Neuronal stem cell (in vitro differentiated cells): ENCODE data around the gene NLRP5.
"Not testable (repeated sequence)": the region's sequence is repeated elsewhere in the genome, so short reads cannot be mapped to it uniquely, and the experiment has no call there.

Experiments
- DNase-seq: peaks from one replicate; pipeline ENCODE4 v3.0.0-alpha.2; 2013; ENCODE audit warnings: low spot score
- H2AFZ ChIP-seq: one replicate; pipeline ENCODE4 v1.6.1; 2013; ENCODE audit warnings: mild to moderate bottlenecking, low read length, inconsistent platforms
- H2AK5ac ChIP-seq: 2 replicates; pipeline ENCODE4 v1.6.1; 2013; ENCODE audit warnings: low read depth, mild to moderate bottlenecking, inconsistent platforms, low read length, moderate library complexity, mixed read lengths
- H2BK120ac ChIP-seq: 2 replicates; pipeline ENCODE4 v1.6.1; 2013; ENCODE audit warnings: low read depth, mild to moderate bottlenecking, inconsistent platforms, low read length, moderate library complexity, mixed read lengths
- H2BK12ac ChIP-seq: one replicate; pipeline ENCODE4 v1.6.1; 2013; ENCODE audit warnings: low read length, inconsistent platforms
- H2BK15ac ChIP-seq: 2 replicates; pipeline ENCODE4 v1.6.1; 2013; ENCODE audit warnings: mild to moderate bottlenecking, low read length, inconsistent platforms, mixed read lengths
- H2BK5ac ChIP-seq: one replicate; pipeline ENCODE4 v1.6.1; 2013; ENCODE audit warnings: inconsistent platforms, mild to moderate bottlenecking, low read length, moderate library complexity
- H3K14ac ChIP-seq: one replicate; pipeline ENCODE4 v1.6.1; 2013; ENCODE audit warnings: low read length, inconsistent platforms
- H3K18ac ChIP-seq: 2 replicates; pipeline ENCODE4 v1.6.1; 2013; ENCODE audit warnings: low read length, inconsistent platforms
- H3K23ac ChIP-seq: 2 replicates; pipeline ENCODE4 v1.6.1; 2013; ENCODE audit warnings: low read depth, mild to moderate bottlenecking, mixed read lengths, low read length, inconsistent platforms; ENCODE audit not compliant: poor library complexity
- H3K27ac ChIP-seq: replicated peaks from 3 replicates; pipeline ENCODE4 v1.5.1; 2013; ENCODE audit warnings: low read length, inconsistent platforms
- H3K27me3 ChIP-seq, 3 experiments: 2 replicates each; pipeline ENCODE4 v1.6.1; 2013; ENCODE audit warnings: low read length in 3 of 3, mild to moderate bottlenecking in 2 of 3, inconsistent platforms in 1 of 3, low read depth in 1 of 3, mixed read lengths in 1 of 3, moderate library complexity in 1 of 3; ENCODE audit not compliant: control insufficient read depth in 3 of 3, insufficient read depth in 3 of 3
- H3K36me3 ChIP-seq, 2 donors: replicated peaks in 1 of 2; 2 replicates each; pipeline ENCODE4 v1.6.1; 2013; ENCODE audit warnings: low read length in 2 of 2; ENCODE audit not compliant: control insufficient read depth in 2 of 2, insufficient read depth in 2 of 2
- H3K4ac ChIP-seq: 2 replicates; pipeline ENCODE4 v1.6.1; 2013; ENCODE audit warnings: inconsistent platforms, mild to moderate bottlenecking, low read length, moderate library complexity
- H3K4me1 ChIP-seq, 2 donors: 1 replicate in 1 of 2; 2 replicates in 1 of 2; pipeline ENCODE4 v1.6.1; 2013; ENCODE audit warnings: low read length in 2 of 2, low read depth in 1 of 2; ENCODE audit not compliant: control insufficient read depth in 2 of 2, insufficient read depth in 1 of 2
- H3K4me2 ChIP-seq: one replicate; pipeline ENCODE4 v1.6.1; 2013; ENCODE audit warnings: mild to moderate bottlenecking, low read length, inconsistent platforms; ENCODE audit not compliant: insufficient read depth, poor library complexity, severe bottlenecking
- H3K4me3 ChIP-seq, 2 donors: 2 replicates each; pipeline ENCODE4 v1.5.1; 2013; ENCODE audit warnings: low read length in 2 of 2, mild to moderate bottlenecking in 2 of 2, inconsistent platforms in 1 of 2, moderate library complexity in 1 of 2
- H3K79me1 ChIP-seq: one replicate; pipeline ENCODE4 v1.6.1; 2013; ENCODE audit warnings: low read depth, mild to moderate bottlenecking, inconsistent platforms, low read length, moderate library complexity
- H3K9ac ChIP-seq: one replicate; pipeline ENCODE4 v1.6.1; 2013; ENCODE audit warnings: mild to moderate bottlenecking, low read depth, low read length, inconsistent platforms; ENCODE audit not compliant: poor library complexity
- H3K9me3 ChIP-seq, 2 donors: replicated peaks in 1 of 2; 2 replicates each; pipeline versions ENCODE3 to v1.6.1; 2013; ENCODE audit warnings: low read length in 2 of 2, mild to moderate bottlenecking in 2 of 2, inconsistent platforms in 1 of 2, low read depth in 1 of 2, mixed read lengths in 1 of 2, moderate library complexity in 1 of 2; ENCODE audit not compliant: control insufficient read depth in 2 of 2, insufficient read depth in 1 of 2
- H4K8ac ChIP-seq: one replicate; pipeline ENCODE4 v1.6.1; 2013; ENCODE audit warnings: low read depth, mild to moderate bottlenecking, inconsistent platforms, low read length, moderate library complexity
- H4K91ac ChIP-seq: one replicate; pipeline ENCODE4 v1.6.1; 2013; ENCODE audit warnings: low read length, low read depth, mild to moderate bottlenecking, inconsistent platforms; ENCODE audit not compliant: poor library complexity
- WGBS, 2 donors: extraction: QIAGEN DNeasy Blood & Tissue Kit; methylation state at CpG; one replicate each; pipeline ENCODE4 v1.1.7; 2013; ENCODE audit warnings: missing lambda C conversion rate in 2 of 2, mixed read lengths in 1 of 2; ENCODE audit not compliant: insufficient read length in 2 of 2, insufficient replicate concordance in 1 of 2; ENCODE audit errors: extremely low coverage in 2 of 2; 5-methylcytosine and 5-hydroxymethylcytosine counted together

Gene NLRP5

DNA sequence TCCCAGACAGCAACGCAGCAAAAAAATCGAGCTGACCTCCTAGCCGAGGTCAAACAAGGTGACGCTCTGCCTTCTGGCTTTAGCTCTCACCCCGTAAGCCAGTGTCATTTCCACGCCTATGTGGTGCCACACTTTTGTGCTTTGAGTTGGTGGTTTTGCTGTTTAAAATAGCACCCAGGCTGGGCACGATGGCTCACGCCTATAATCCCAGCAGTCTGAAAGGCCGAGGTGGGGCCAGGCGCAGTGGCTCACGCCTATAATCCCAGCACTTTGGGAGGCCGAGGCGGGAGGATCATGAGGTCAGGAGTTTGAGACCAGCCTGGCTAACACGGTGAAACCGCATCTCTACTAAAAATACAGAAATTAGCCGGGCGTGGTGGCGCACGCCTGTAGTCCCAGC, 36.0 kb upstream of the NLRP5 start:
- not testable (repeated sequence) for H2BK15ac ChIP-seq, H3K79me1 ChIP-seq, H4K8ac ChIP-seq, H3K18ac ChIP-seq, H3K9ac ChIP-seq, H2BK5ac ChIP-seq, H3K27me3 ChIP-seq, H3K14ac ChIP-seq, DNase-seq, H3K4me2 ChIP-seq, H3K4me1 ChIP-seq, H2AK5ac ChIP-seq, H3K36me3 ChIP-seq, H3K27ac ChIP-seq, H4K91ac ChIP-seq, H3K23ac ChIP-seq, H2BK12ac ChIP-seq, H2AFZ ChIP-seq, H3K4ac ChIP-seq, H2BK120ac ChIP-seq
- H3K4me3 ChIP-seq = peak overlapping the region in 1 of 2 donors; percentile 34
- no CpG with 5 or more reads among the region's 19 CpGs for WGBS, 2 donors
- H3K9me3 ChIP-seq = peaks cover 0 to 35% of the 10 kb centered on the region in 2 donors

GRCh38 chr19:55956431-55956830, 30.1 kb upstream of the NLRP5 start:
- Histone ChIP-seq H2BK12ac (no peak overlapping the region), H3K9me3 (peaks cover 0 to 34% of the 10 kb centered on the region in 2 donors), H2AFZ (no peak overlapping the region), H2BK120ac (no peak overlapping the region), H3K4me3 (no peak overlapping the region), H2BK15ac (no peak overlapping the region), H2AK5ac (no peak overlapping the region), H3K4me2 (no peak overlapping the region), H3K4me1 (no peaks in the 10 kb centered on the region), H3K27ac (no peak overlapping the region), H3K36me3 (no peaks in the 10 kb centered on the region), H3K4ac (no peak overlapping the region), H3K23ac (no peak overlapping the region), H2BK5ac (no peak overlapping the region), H4K8ac (no peak overlapping the region), H4K91ac (no peak overlapping the region), H3K9ac (no peak overlapping the region), H3K27me3 (peaks cover 0 to 3% (median 0%) of the 10 kb centered on the region in 3 experiments), H3K14ac (no peak overlapping the region), H3K18ac (no peak overlapping the region), H3K79me1 (no peaks in the 10 kb centered on the region)
- no CpG with 5 or more reads among the region's 7 CpGs for WGBS, 2 donors
- DNase-seq = no peak

GRCh38 chr19:55958356-55958755, 28.2 kb upstream of the NLRP5 start:
- Histone ChIP-seq H3K79me1 (no peaks in the 10 kb centered on the region), H2BK120ac (no peak overlapping the region), H2AK5ac (no peak overlapping the region), H3K4ac (no peak overlapping the region), H2AFZ (no peak overlapping the region), H3K27me3 (peaks cover 0 to 3% (median 0%) of the 10 kb centered on the region in 3 experiments), H3K4me2 (no peak overlapping the region), H4K91ac (no peak overlapping the region), H3K9me3 (peaks cover 0 to 38% of the 10 kb centered on the region in 2 donors), H3K4me1 (no peaks in the 10 kb centered on the region), H3K27ac (no peak overlapping the region), H4K8ac (no peak overlapping the region), H2BK15ac (no peak overlapping the region), H3K9ac (no peak overlapping the region), H3K4me3 (no peak overlapping the region), H3K23ac (no peak overlapping the region), H3K36me3 (no peaks in the 10 kb centered on the region), H2BK12ac (no peak overlapping the region), H3K14ac (no peak overlapping the region), H3K18ac (no peak overlapping the region), H2BK5ac (no peak overlapping the region)
- no CpG with 5 or more reads among the region's 4 CpGs for WGBS, 2 donors
- DNase-seq = no peak

- H2AK5ac ChIP-seq = no peak overlapping the region
- DNase-seq = no peak
- H3K4me2 ChIP-seq = no peak overlapping the region
- no peak overlapping the region for H3K27ac ChIP-seq
- no peak overlapping the region for H2AFZ ChIP-seq
- no peak overlapping the region for H3K14ac ChIP-seq
- no peak overlapping the region for H4K8ac ChIP-seq
- no peak overlapping the region for H3K18ac ChIP-seq
- no peaks in the 10 kb centered on the region for H3K4me1 ChIP-seq
- no peak overlapping the region for H2BK5ac ChIP-seq
- H3K4ac ChIP-seq = no peak overlapping the region
- no peak overlapping the region for H3K23ac ChIP-seq
- H4K91ac ChIP-seq = no peak overlapping the region
- no peak overlapping the region for H3K4me3 ChIP-seq
- H3K79me1 ChIP-seq = no peaks in the 10 kb centered on the region
- H2BK12ac ChIP-seq = no peak overlapping the region
- no peak overlapping the region for H2BK120ac ChIP-seq
- WGBS, 2 donors = no CpG with 5 or more reads among the region's 6 CpGs
- no peaks in the 10 kb centered on the region for H3K36me3 ChIP-seq
- peaks cover 0 to 35% of the 10 kb centered on the region in 2 donors for H3K9me3 ChIP-seq
- H3K9ac ChIP-seq = no peak overlapping the region
- H2BK15ac ChIP-seq = no peak overlapping the region
- H3K27me3 ChIP-seq = no peaks in the 10 kb centered on the region
These were observed 26.4 kb upstream of the NLRP5 start for GRCh38 chr19:55959996-55960675.
